Activated CD8-positive, alpha-beta T cell treated with anti-CD3 and anti-CD28 coated beads for 36 hours (primary cell): ENCODE data around the gene COL9A2. TPM values are rescaled to one million over a fixed set of nuclear protein-coding genes. Genes with fewer than 3 reads are reported as not detected.

Experiments used
- ATAC-seq: fragments of 200-7000 bp; cut with Tn5 transposase; one replicate; pipeline ENCODE4 v1.10.0; 2021; ENCODE audit warnings: mild to moderate bottlenecking, moderate library complexity
- CTCF ChIA-PET: fragments of 350-600 bp; sonication (Branson Sonifier 250); formaldehyde crosslinking; loops from one replicate; lab custom pipeline; 2021; ENCODE audit warnings: antibody characterized with exemption; lab: Charles Lee
- POLR2A ChIA-PET: fragments of 350-600 bp; sonication (Branson Sonifier 250); formaldehyde crosslinking; loops from one replicate; lab custom pipeline; 2021; ENCODE audit warnings: antibody characterized with exemption; lab: Charles Lee
- DNase-seq: peaks from one replicate; pipeline ENCODE4 v3.0.0-alpha.2; 2020
- H3K27ac Mint-ChIP-seq: one replicate; pipeline ENCODE4 v1.8.0; 2021; ENCODE audit warnings: mild to moderate bottlenecking, mixed read lengths
- H3K27me3 Mint-ChIP-seq: one replicate; pipeline ENCODE4 v1.8.0; 2021; ENCODE audit warnings: mixed read lengths
- H3K36me3 Mint-ChIP-seq: one replicate; pipeline ENCODE4 v1.8.0; 2021; ENCODE audit warnings: low read depth, mixed read lengths
- H3K4me1 Mint-ChIP-seq: one replicate; pipeline ENCODE4 v1.8.0; 2021; ENCODE audit warnings: low read depth, mixed read lengths
- H3K4me3 Mint-ChIP-seq: one replicate; pipeline ENCODE4 v1.8.0; 2021; ENCODE audit warnings: mild to moderate bottlenecking, moderate library complexity, mixed read lengths
- H3K9me3 Mint-ChIP-seq: one replicate; pipeline ENCODE4 v1.8.0; 2021; ENCODE audit warnings: mixed read lengths
- intact Hi-C: fragments of 100-400 bp; cut with micrococcal nuclease; formaldehyde crosslinking; loops from one replicate; pipeline ENCODE4 v1.10.0; 2022
- total RNA-seq, 2 experiments: library from RNA; stranded (reverse); gene quantifications; one replicate each; pipeline ENCODE4 v1.2.3, GENCODE V29; 2021
- TF ChIP-seq, protein P1 (sequence below): fragments of 200-600 bp; IDR thresholded peaks from one replicate; pipeline ENCODE4 v1.8.0; 2022; ENCODE audit warnings: antibody characterized with exemption, mild to moderate bottlenecking

Gene COL9A2
- total RNA-seq, 2 experiments from 2014 or later = 4.3 to 5.4 TPM

DNA sequence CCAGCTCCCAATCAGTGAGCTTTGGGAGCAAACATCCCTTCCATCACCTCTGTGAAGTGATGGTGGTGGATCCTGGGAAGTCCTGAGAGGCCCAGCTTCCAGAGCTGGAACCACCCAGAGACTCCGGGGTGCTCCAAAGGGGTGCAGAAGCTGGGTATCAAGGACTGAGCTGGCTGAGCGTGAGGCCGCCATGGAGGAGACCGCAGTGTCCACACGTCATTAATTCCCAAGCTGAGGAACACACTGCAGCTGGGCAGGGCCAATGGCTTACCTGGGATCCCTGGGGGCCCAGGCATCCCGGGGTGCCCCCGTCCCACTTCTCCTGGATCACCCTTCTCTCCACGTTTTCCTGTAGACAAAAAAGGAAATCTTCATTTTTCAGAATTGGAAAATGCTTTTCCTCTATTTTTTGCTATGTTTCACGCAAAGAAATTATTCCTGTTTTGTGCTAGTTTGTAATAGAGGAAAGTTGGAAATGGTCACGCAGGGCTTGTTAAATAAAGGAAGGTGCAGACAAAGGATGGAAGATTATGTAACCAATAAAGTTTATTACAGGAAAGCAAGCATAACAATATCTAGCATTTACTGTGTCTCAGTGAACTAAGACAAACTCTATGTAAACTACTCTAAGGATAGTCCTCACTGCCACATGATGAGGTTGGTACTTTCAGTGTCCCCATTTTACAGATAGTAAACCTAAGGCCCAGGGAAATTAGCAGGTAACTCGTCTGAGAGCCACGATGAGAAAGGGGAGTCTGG, 15.4 kb downstream of the COL9A2 start:
- Mint-ChIP-seq H3K27me3 (no peaks in the 10 kb centered on the region), H3K27ac (no peak overlapping the region), H3K36me3 (no peaks in the 10 kb centered on the region), H3K4me3 (no peak overlapping the region), H3K4me1 (no peaks in the 10 kb centered on the region), H3K9me3 (no peaks in the 10 kb centered on the region)
- intact Hi-C loops = no loop called here
- POLR2A ChIA-PET = interaction anchor here (0.9 kb wide), 1 partner anchor 14 kb away, joined by 3 read pairs; no protein-coding TSS in a partner anchor
- no peak for ATAC-seq
- no peak for DNase-seq
- CTCF ChIA-PET = no interaction called here
- TF ChIP-seq, protein P1, sequence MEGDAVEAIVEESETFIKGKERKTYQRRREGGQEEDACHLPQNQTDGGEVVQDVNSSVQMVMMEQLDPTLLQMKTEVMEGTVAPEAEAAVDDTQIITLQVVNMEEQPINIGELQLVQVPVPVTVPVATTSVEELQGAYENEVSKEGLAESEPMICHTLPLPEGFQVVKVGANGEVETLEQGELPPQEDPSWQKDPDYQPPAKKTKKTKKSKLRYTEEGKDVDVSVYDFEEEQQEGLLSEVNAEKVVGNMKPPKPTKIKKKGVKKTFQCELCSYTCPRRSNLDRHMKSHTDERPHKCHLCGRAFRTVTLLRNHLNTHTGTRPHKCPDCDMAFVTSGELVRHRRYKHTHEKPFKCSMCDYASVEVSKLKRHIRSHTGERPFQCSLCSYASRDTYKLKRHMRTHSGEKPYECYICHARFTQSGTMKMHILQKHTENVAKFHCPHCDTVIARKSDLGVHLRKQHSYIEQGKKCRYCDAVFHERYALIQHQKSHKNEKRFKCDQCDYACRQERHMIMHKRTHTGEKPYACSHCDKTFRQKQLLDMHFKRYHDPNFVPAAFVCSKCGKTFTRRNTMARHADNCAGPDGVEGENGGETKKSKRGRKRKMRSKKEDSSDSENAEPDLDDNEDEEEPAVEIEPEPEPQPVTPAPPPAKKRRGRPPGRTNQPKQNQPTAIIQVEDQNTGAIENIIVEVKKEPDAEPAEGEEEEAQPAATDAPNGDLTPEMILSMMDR = no peak

- Mint-ChIP-seq H3K4me3 (no peak overlapping the region), H3K36me3 (no peaks in the 10 kb centered on the region), H3K9me3 (no peaks in the 10 kb centered on the region), H3K27me3 (no peaks in the 10 kb centered on the region), H3K4me1 (no peaks in the 10 kb centered on the region), H3K27ac (no peak overlapping the region)
- POLR2A ChIA-PET = interaction anchor here (0.9 to 1.3 kb wide), 2 partner anchors 9 to 14 kb away, joined by 3 to 5 read pairs; no protein-coding TSS in a partner anchor
- ATAC-seq (no peak), DNase-seq (no peak)
- intact Hi-C loops = no loop called here
- TF ChIP-seq, protein P1 = no peak
- CTCF ChIA-PET = no interaction called here
Observed at GRCh38 chr1:40301066-40301465, 16.0 kb downstream of the COL9A2 start.

- ATAC-seq (no peak), DNase-seq (no peak)
- Mint-ChIP-seq H3K9me3 (no peaks in the 10 kb centered on the region), H3K4me3 (no peak overlapping the region), H3K27ac (no peak overlapping the region), H3K4me1 (no peaks in the 10 kb centered on the region), H3K27me3 (no peaks in the 10 kb centered on the region), H3K36me3 (no peaks in the 10 kb centered on the region)
- TF ChIP-seq, protein P1 = no peak
- intact Hi-C loops = no loop called here
- POLR2A ChIA-PET = interaction anchor here (0.9 to 1.3 kb wide), 2 partner anchors 9 to 15 kb away, joined by 3 to 5 read pairs; no protein-coding TSS in a partner anchor
- CTCF ChIA-PET = no interaction called here
Observed at GRCh38 chr1:40300651-40301050, 16.4 kb downstream of the COL9A2 start.

- H3K4me1 Mint-ChIP-seq = no peaks in the 10 kb centered on the region
- POLR2A ChIA-PET = interaction anchor here (1.3 kb wide), 1 partner anchor 9 kb away, joined by 5 read pairs; no protein-coding TSS in a partner anchor
- no peaks in the 10 kb centered on the region for H3K36me3 Mint-ChIP-seq
Observed at GRCh38 chr1:40300249-40300567, 16.9 kb downstream of the COL9A2 start.

More at GRCh38 chr1:40300249-40300567, 16.9 kb downstream of the COL9A2 start:
- ATAC-seq = no peak
- TF ChIP-seq, protein P1 = no peak
- CTCF ChIA-PET = interaction anchor here (1.0 kb wide), 1 partner anchor 147 kb away, joined by 3 read pairs; no protein-coding TSS in a partner anchor
- Mint-ChIP-seq H3K27me3 (no peaks in the 10 kb centered on the region), H3K9me3 (no peaks in the 10 kb centered on the region), H3K4me3 (no peak overlapping the region), H3K27ac (no peak overlapping the region)
- intact Hi-C loops = no loop called here
- DNase-seq = no peak
